Activated B cell treated with CpG ODN at 0.5 μM for 24 hours (primary cell): Measurements from ENCODE around the gene LRP2. TPM values are rescaled to one million over a fixed set of nuclear protein-coding genes. Genes with fewer than 3 reads are reported as not detected.
"Not testable (repeated sequence)": the region's sequence is repeated elsewhere in the genome, so short reads cannot be mapped to it uniquely, and the experiment has no call there.

Experiments used
- ATAC-seq: fragments of 200-7000 bp; cut with Tn5 transposase; one replicate; pipeline ENCODE4 v1.10.0; 2021; ENCODE audit warnings: low read depth, mild to moderate bottlenecking, moderate library complexity
- CTCF ChIA-PET: fragments of 350-600 bp; sonication (Branson Sonifier 250); formaldehyde crosslinking; loops from one replicate; lab custom pipeline; 2021; ENCODE audit warnings: antibody characterized with exemption; lab: Charles Lee
- POLR2A ChIA-PET: fragments of 350-600 bp; sonication (Branson Sonifier 250); formaldehyde crosslinking; loops from one replicate; lab custom pipeline; 2021; ENCODE audit warnings: antibody characterized with exemption; lab: Charles Lee
- DNase-seq: peaks from one replicate; pipeline ENCODE4 v3.0.0; 2022
- H3K27ac Mint-ChIP-seq: one replicate; pipeline ENCODE4 v1.8.0; 2020; ENCODE audit warnings: mixed read lengths
- H3K27me3 Mint-ChIP-seq: one replicate; pipeline ENCODE4 v1.8.0; 2021; ENCODE audit warnings: mixed read lengths
- H3K36me3 Mint-ChIP-seq: one replicate; pipeline ENCODE4 v1.8.0; 2021; ENCODE audit warnings: low read depth, mixed read lengths
- H3K4me1 Mint-ChIP-seq: one replicate; pipeline ENCODE4 v1.8.0; 2021; ENCODE audit warnings: mixed read lengths
- H3K4me3 Mint-ChIP-seq: one replicate; pipeline ENCODE4 v1.8.0; 2020; ENCODE audit warnings: mild to moderate bottlenecking, mixed read lengths
- H3K9me3 Mint-ChIP-seq: one replicate; pipeline ENCODE4 v1.8.0; 2020; ENCODE audit warnings: mixed read lengths
- intact Hi-C: fragments of 100-400 bp; cut with micrococcal nuclease; formaldehyde crosslinking; loops from one replicate; pipeline ENCODE4 v1.15.1; 2024
- total RNA-seq: library from RNA; stranded (reverse); gene quantifications from 2 replicates; pipeline ENCODE4 v1.2.3, GENCODE V29; 2022
- TF ChIP-seq, protein P1 (sequence below): fragments of 200-600 bp; IDR thresholded peaks from one replicate; pipeline ENCODE4 v1.8.0; 2022; ENCODE audit warnings: antibody characterized with exemption, mild to moderate bottlenecking

Gene LRP2
- total RNA-seq, 1 donor from 2014 or later, result not detected

DNA sequence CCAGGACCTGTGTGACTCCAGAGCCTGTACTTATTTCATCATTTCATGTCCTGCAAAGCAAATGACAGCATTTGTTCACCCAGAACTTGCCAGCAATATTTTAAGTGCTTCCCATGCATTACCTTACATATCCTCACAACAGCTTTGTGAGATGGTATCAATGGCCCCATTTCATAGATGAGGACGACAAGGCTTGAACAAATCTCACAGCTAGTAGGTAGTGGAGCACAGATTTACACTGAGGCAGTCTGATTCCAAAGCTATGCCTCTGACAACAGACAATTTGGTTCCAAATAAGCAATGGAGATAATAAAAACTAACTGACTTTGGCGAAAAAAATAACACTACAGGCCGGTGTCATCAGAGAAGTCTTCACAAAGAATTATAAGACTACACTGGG is 33.5 kb downstream of the LRP2 start:
- POLR2A ChIA-PET, result no interaction called here
- Mint-ChIP-seq H3K27me3 (peaks cover 6% of the 10 kb centered on the region), H3K9me3 (no peaks in the 10 kb centered on the region), H3K4me1 (no peaks in the 10 kb centered on the region), H3K36me3 (no peaks in the 10 kb centered on the region), H3K4me3 (no peak overlapping the region), H3K27ac (no peak overlapping the region)
- TF ChIP-seq, protein P1, sequence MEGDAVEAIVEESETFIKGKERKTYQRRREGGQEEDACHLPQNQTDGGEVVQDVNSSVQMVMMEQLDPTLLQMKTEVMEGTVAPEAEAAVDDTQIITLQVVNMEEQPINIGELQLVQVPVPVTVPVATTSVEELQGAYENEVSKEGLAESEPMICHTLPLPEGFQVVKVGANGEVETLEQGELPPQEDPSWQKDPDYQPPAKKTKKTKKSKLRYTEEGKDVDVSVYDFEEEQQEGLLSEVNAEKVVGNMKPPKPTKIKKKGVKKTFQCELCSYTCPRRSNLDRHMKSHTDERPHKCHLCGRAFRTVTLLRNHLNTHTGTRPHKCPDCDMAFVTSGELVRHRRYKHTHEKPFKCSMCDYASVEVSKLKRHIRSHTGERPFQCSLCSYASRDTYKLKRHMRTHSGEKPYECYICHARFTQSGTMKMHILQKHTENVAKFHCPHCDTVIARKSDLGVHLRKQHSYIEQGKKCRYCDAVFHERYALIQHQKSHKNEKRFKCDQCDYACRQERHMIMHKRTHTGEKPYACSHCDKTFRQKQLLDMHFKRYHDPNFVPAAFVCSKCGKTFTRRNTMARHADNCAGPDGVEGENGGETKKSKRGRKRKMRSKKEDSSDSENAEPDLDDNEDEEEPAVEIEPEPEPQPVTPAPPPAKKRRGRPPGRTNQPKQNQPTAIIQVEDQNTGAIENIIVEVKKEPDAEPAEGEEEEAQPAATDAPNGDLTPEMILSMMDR, result no peak
- no peak for DNase-seq
- ATAC-seq, result no peak
- CTCF ChIA-PET, result no interaction called here
- intact Hi-C loops, result no loop called here

DNA sequence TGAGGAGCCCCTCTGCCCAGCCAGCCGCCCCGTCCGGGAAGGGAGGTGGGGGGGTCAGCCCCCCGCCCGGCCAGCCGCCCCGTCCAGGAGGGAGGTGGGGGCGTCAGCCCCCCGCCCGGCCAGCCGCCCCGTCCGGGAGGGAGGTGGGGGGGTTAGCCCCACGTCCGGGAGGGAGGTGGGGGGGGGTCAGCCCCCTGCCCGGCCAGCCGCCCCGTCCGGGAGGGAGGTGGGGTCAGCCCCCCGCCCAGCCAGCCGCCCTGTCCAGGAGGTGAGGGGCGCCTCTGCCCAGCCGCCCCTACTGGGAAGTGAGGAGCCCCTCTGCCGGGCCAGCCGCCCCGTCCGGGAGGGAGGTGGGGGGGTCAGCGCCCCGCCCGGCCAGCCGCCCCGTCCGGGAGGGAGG is 34.5 kb downstream of the LRP2 start:
- POLR2A ChIA-PET, result interaction anchor here (0.6 kb wide), 1 partner anchor 44 kb away, joined by 3 read pairs; no protein-coding TSS in a partner anchor
- H3K9me3 Mint-ChIP-seq, CTCF ChIA-PET, ATAC-seq, DNase-seq, H3K27ac Mint-ChIP-seq, H3K4me1 Mint-ChIP-seq, intact Hi-C loops, H3K4me3 Mint-ChIP-seq, H3K36me3 Mint-ChIP-seq, H3K27me3 Mint-ChIP-seq: not testable (repeated sequence)

DNA sequence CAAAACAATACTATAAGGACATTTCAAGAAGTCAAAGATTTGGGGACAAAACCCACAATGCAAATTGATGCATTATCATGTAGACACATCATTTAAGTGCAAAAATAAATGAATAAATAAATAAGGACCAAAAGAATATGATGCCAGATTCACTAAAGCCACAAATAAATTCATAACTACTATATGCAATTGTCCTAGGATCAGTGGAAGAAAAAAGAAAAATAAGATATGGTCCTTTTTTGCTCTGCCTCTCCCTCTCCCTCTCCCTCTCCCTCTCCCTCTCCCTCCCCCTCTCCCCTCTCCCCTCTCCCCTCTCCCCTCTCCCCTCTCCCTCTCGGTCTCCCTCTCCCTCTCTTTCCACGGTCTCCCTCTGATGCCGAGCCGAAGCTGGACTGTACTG is 36.4 kb downstream of the LRP2 start:
- H3K4me3 Mint-ChIP-seq, ATAC-seq, CTCF ChIA-PET, H3K4me1 Mint-ChIP-seq, POLR2A ChIA-PET, DNase-seq, intact Hi-C loops, H3K27ac Mint-ChIP-seq, H3K27me3 Mint-ChIP-seq, H3K9me3 Mint-ChIP-seq, H3K36me3 Mint-ChIP-seq: not testable (repeated sequence)

DNA sequence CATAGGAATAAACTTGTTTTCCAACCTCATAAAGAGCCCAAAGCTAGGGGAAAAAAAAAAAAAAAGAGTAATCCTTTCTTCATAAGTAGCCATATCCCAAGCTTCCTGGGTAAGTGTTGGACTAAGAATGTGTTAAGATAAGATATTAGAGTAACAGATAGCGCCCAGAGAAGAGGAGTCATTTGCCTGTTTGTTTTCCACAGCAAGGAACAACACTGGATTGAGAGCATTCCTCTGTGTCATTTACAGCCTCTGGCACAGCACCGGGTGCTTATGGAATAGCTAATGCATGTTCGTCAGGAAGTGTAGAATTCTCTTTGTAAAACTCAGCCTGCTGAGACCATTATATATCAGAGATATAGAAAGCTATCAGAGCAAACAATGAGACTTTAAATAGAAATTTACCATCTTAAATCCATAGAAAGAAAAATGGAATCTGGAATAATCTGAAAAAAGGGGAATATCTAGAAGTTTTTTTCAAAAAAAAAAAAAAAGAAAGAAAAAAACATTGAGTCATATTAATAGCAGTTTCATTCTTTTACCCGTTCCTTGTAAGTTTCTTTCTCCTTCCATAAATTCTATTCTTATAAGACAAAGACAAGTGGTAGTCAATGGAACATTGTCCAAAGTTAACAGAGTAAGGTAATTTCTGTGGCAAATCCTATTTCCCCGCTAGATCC is 37.6 kb downstream of the LRP2 start:
- ATAC-seq (no peak), DNase-seq (no peak)
- no peaks in the 10 kb centered on the region for H3K9me3 Mint-ChIP-seq
- no peaks in the 10 kb centered on the region for H3K4me1 Mint-ChIP-seq
- POLR2A ChIA-PET, result no interaction called here
- H3K27ac Mint-ChIP-seq, result no peak overlapping the region
- CTCF ChIA-PET, result no interaction called here
- H3K36me3 Mint-ChIP-seq, result no peaks in the 10 kb centered on the region
- no peak overlapping the region for H3K4me3 Mint-ChIP-seq
- TF ChIP-seq, protein P1, result no peak
- intact Hi-C loops, result no loop called here
- H3K27me3 Mint-ChIP-seq, result no peaks in the 10 kb centered on the region

GRCh38 chr2:169323841-169324240 is 38.5 kb downstream of the LRP2 start:
- ChIA-PET CTCF (no interaction called here), POLR2A (no interaction called here)
- Mint-ChIP-seq H3K27me3 (peaks cover under 1% of the 10 kb centered on the region), H3K4me1 (no peaks in the 10 kb centered on the region), H3K27ac (no peak overlapping the region), H3K9me3 (no peaks in the 10 kb centered on the region), H3K4me3 (no peak overlapping the region), H3K36me3 (no peaks in the 10 kb centered on the region)
- TF ChIP-seq, protein P1, result no peak
- intact Hi-C loops, result no loop called here
- ATAC-seq (no peak), DNase-seq (no peak)

DNA sequence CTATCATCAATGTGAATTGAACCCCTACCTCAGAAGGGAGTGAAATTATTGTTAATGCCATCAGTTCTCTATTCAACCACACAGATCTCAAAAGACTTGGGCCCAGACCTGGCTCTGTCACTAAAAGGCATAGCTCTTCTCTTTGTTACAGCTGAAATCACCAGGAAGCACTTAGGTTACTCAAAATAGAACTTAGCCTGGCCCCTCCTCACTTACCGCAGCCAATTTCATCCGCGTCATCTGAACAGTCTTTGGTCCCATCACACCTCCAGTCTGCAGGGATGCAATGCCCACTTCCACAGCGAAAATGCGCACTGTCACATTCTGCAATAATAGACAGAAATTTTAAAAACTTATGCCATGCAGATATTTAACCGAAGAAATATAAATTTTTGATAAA is 41.8 kb downstream of the LRP2 start:
- intact Hi-C loops, result no loop called here
- TF ChIP-seq, protein P1, result no peak
- Mint-ChIP-seq H3K36me3 (no peaks in the 10 kb centered on the region), H3K4me1 (no peaks in the 10 kb centered on the region), H3K4me3 (no peak overlapping the region), H3K27ac (no peak overlapping the region), H3K27me3 (peaks cover 4% of the 10 kb centered on the region), H3K9me3 (no peaks in the 10 kb centered on the region)
- no peak for ATAC-seq
- DNase-seq, result no peak
- CTCF ChIA-PET, result no interaction called here
- POLR2A ChIA-PET, result no interaction called here
